HepG2 (cell line): ENCODE results near the gene KLF16. TPM values are rescaled to one million over a fixed set of nuclear protein-coding genes. Genes with fewer than 3 reads are reported as not detected.

Experiments
- ASH2L ChIP-seq: fragments of 300-600, 200-600 bp; sonication (generic); IDR thresholded peaks from 2 replicates; pipeline ENCODE4 v1.7.0; 2017; ENCODE audit warnings: low read depth, mild to moderate bottlenecking, moderate library complexity, mixed read lengths, low read length; ENCODE audit not compliant: insufficient read length
- CHCHD3 ChIP-seq: sonication (generic); formaldehyde crosslinking; IDR thresholded peaks from 2 replicates; pipeline ENCODE4 v1.8.0; 2022; ENCODE audit warnings: mild to moderate bottlenecking, missing genetic modification reagents, moderate library complexity
- HNRNPLL ChIP-seq: fragments of 200-400 bp; formaldehyde crosslinking; IDR thresholded peaks from 2 replicates; pipeline ENCODE4 v1.6.1; 2017; ENCODE audit warnings: mild to moderate bottlenecking, low read depth, low read length; ENCODE audit not compliant: poor library complexity, severe bottlenecking
- IKZF5 ChIP-seq: IDR thresholded peaks from 2 replicates; pipeline ENCODE4 v1.6.1; 2018; ENCODE audit warnings: missing genetic modification reagents, mild to moderate bottlenecking, missing compliant biosample characterization
- KDM5B ChIP-seq: sonication (generic); formaldehyde crosslinking; IDR thresholded peaks from 2 replicates; pipeline ENCODE4 v1.4.0; 2020; ENCODE audit warnings: missing genetic modification reagents, mild to moderate bottlenecking, borderline replicate concordance
- SIN3A ChIP-seq: IDR thresholded peaks from 2 replicates; pipeline ENCODE4 v1.6.1; 2011; ENCODE audit warnings: low read depth, mild to moderate bottlenecking, control low read depth, low read length, borderline replicate concordance
- ZBTB3 ChIP-seq: sonication (generic); formaldehyde crosslinking; IDR thresholded peaks from 2 replicates; pipeline ENCODE4 v1.4.0; 2020; ENCODE audit warnings: low read depth, mild to moderate bottlenecking, moderate library complexity, missing genetic modification reagents, borderline replicate concordance
- ZFX ChIP-seq: sonication (generic); formaldehyde crosslinking; IDR thresholded peaks from 2 replicates; pipeline ENCODE4 v1.4.0; 2020; ENCODE audit warnings: mild to moderate bottlenecking, low read depth, missing genetic modification reagents, moderate library complexity
- ZNF234 ChIP-seq: sonication (generic); formaldehyde crosslinking; conservative IDR thresholded peaks from 2 replicates; pipeline ENCODE4 v1.5.1; 2020; ENCODE audit warnings: mild to moderate bottlenecking, missing genetic modification reagents
- ZNF367 ChIP-seq: sonication (generic); formaldehyde crosslinking; IDR thresholded peaks from 2 replicates; pipeline ENCODE4 v1.4.0; 2020; ENCODE audit warnings: missing genetic modification reagents, borderline replicate concordance
- ZNF546 ChIP-seq: sonication (generic); formaldehyde crosslinking; conservative IDR thresholded peaks from 2 replicates; pipeline ENCODE4 v1.8.1; 2023; ENCODE audit warnings: mild to moderate bottlenecking, missing genetic modification reagents
- polyA plus RNA-seq, 8 experiments: library from polyadenylated mRNA; depleted of rRNA in 3 of 8; stranded (reverse) in 7 of 8; unstranded in 1 of 8; fragments of >200 nt; fragmentation: Illumina TruSeq in 4 of 8; extraction: Trizol in 4 of 8; gene quantifications; 2 replicates each; pipeline versions ENCODE4 v1.2.1 to v1.2.3, GENCODE V29; 2011 to 2016; ENCODE audit warnings: low read depth in 4 of 8, missing spikeins in 1 of 8, mixed read lengths in 1 of 8; ENCODE audit not compliant: insufficient read depth in 1 of 8
- total RNA-seq, 5 experiments: library from RNA; depleted of rRNA; stranded (reverse); fragments of >200 nt; fragmentation: Illumina TruSeq; extraction: Trizol; gene quantifications; 2 replicates each; pipeline ENCODE4 v1.2.3, GENCODE V29; 2016; ENCODE audit warnings: low read depth in 1 of 5
- TF ChIP-seq, protein P1 (sequence below): sonication (generic); formaldehyde crosslinking; IDR thresholded peaks from 2 replicates; pipeline ENCODE4 v1.8.0; 2023; ENCODE audit warnings: mild to moderate bottlenecking, missing genetic modification reagents
- TF ChIP-seq, protein P2 (sequence below): sonication (generic); formaldehyde crosslinking; IDR thresholded peaks from 2 replicates; pipeline ENCODE4 v1.8.1; 2023; ENCODE audit warnings: missing genetic modification reagents, inconsistent platforms, borderline replicate concordance
- TF ChIP-seq, protein P3 (sequence below): sonication (generic); formaldehyde crosslinking; conservative IDR thresholded peaks from 2 replicates; pipeline ENCODE4 v1.4.0; 2020; ENCODE audit warnings: missing genetic modification reagents

KLF16 gene
- total and polyA plus RNA-seq, 2 of the 13 experiments (the other 11 are each of a cell fraction or from before 2014, with no cell fraction given): 3.5 to 6.7 TPM

DNA sequence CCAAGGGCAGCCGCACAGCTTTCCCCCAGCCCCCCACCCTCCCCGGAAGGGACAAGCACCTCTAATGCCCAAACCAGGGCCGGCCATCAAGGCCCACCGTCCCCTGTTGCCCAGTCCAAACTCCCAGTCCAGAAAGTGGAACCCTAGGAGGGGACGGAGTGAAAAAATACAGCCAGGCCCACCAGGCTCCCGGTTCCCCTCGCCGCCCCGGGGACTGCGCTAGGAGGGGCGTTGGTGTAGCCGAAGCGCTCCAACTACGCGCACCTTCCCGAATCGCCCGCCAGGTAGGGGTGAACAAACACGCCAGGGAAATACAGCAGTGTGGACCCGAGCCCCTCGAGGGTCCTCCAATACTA lies 1.3 kb downstream of the KLF16 start (continued):
- TF ChIP-seq, protein P1, sequence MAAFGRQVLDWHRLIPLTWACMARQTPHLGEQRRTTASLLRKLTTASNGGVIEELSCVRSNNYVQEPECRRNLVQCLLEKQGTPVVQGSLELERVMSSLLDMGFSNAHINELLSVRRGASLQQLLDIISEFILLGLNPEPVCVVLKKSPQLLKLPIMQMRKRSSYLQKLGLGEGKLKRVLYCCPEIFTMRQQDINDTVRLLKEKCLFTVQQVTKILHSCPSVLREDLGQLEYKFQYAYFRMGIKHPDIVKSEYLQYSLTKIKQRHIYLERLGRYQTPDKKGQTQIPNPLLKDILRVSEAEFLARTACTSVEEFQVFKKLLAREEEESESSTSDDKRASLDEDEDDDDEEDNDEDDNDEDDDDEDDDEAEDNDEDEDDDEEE (CRISPR knock-in tag): 0 out of 2 replicates have a peak, but pooled peaks have one; percentile 42
- TF ChIP-seq ZNF546: 0 out of 2 replicates have a peak, but pooled peaks have one; percentile 31
- TF ChIP-seq, protein P2, sequence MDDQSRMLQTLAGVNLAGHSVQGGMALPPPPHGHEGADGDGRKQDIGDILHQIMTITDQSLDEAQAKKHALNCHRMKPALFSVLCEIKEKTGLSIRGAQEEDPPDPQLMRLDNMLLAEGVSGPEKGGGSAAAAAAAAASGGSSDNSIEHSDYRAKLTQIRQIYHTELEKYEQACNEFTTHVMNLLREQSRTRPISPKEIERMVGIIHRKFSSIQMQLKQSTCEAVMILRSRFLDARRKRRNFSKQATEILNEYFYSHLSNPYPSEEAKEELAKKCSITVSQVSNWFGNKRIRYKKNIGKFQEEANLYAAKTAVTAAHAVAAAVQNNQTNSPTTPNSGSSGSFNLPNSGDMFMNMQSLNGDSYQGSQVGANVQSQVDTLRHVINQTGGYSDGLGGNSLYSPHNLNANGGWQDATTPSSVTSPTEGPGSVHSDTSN (CRISPR knock-in tag): no peak
- no peak for TF ChIP-seq IKZF5
- TF ChIP-seq, protein P3, sequence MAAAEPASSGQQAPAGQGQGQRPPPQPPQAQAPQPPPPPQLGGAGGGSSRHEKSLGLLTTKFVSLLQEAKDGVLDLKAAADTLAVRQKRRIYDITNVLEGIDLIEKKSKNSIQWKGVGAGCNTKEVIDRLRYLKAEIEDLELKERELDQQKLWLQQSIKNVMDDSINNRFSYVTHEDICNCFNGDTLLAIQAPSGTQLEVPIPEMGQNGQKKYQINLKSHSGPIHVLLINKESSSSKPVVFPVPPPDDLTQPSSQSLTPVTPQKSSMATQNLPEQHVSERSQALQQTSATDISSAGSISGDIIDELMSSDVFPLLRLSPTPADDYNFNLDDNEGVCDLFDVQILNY (CRISPR knock-in tag): no peak
- TF ChIP-seq SIN3A: peak; percentile 12; the same call in 1 of the 2 replicates
- no peak for TF ChIP-seq CHCHD3 (CRISPR knock-in tag)
- TF ChIP-seq ASH2L: peak; percentile 16
- TF ChIP-seq HNRNPLL: peak; percentile 50
- TF ChIP-seq KDM5B (CRISPR knock-in tag): 0 out of 2 replicates have a peak, but pooled peaks have one; percentile 7
- no peak for TF ChIP-seq ZBTB3 (CRISPR knock-in tag)
- peak; percentile 65 for TF ChIP-seq ZFX (CRISPR knock-in tag)
- no peak for TF ChIP-seq ZNF234 (CRISPR knock-in tag)
- TF ChIP-seq ZNF367: no peak
